HepG2 (cell line): ENCODE results near the gene DOCK9. TPM values are rescaled to one million over a fixed set of nuclear protein-coding genes. Genes with fewer than 3 reads are reported as not detected.

Experiments used
- CSRNP2 ChIP-seq: sonication (generic); formaldehyde crosslinking; conservative IDR thresholded peaks from 2 replicates; pipeline ENCODE4 v1.8.0; 2022; ENCODE audit warnings: low read depth, missing genetic modification reagents
- FIP1L1 ChIP-seq: fragments of 200-400 bp; formaldehyde crosslinking; IDR thresholded peaks from 2 replicates; pipeline ENCODE4 v1.6.1; 2018; ENCODE audit warnings: low read depth, mild to moderate bottlenecking, low read length, moderate library complexity, borderline replicate concordance; ENCODE audit not compliant: insufficient read depth
- HDAC6 ChIP-seq: fragments of 200-600 bp; sonication (generic); IDR thresholded peaks from 2 replicates; pipeline ENCODE4 v1.7.0; 2017; ENCODE audit warnings: mild to moderate bottlenecking, antibody characterized with exemption, low read length, low read depth
- NFYB ChIP-seq: sonication (generic); formaldehyde crosslinking; IDR thresholded peaks from 2 replicates; pipeline ENCODE4 v1.4.0; 2020; ENCODE audit warnings: missing genetic modification reagents
- NR2C2 ChIP-seq: sonication (generic); formaldehyde crosslinking; IDR thresholded peaks from 2 replicates; pipeline ENCODE4 v1.4.0; 2020; ENCODE audit warnings: missing genetic modification reagents, mild to moderate bottlenecking, moderate library complexity, borderline replicate concordance
- RAD21 ChIP-seq: fragments of 450-650 bp; formaldehyde crosslinking; IDR thresholded peaks from 2 replicates; pipeline ENCODE4 v1.5.0; 2020; ENCODE audit warnings: mild to moderate bottlenecking
- SRSF4 ChIP-seq: fragments of 200-400 bp; formaldehyde crosslinking; IDR thresholded peaks from one replicate; pipeline ENCODE4 v1.6.1; 2018; ENCODE audit warnings: mild to moderate bottlenecking, low read depth, low read length, moderate library complexity; ENCODE audit not compliant: poor library complexity, severe bottlenecking
- ZNF577 ChIP-seq: sonication (generic); formaldehyde crosslinking; IDR thresholded peaks from 2 replicates; pipeline ENCODE4 v1.4.0; 2020; ENCODE audit warnings: mild to moderate bottlenecking, low read depth, missing genetic modification reagents, borderline replicate concordance
- ZNF652 ChIP-seq: IDR thresholded peaks from 2 replicates; pipeline ENCODE4 v1.6.1; 2016; ENCODE audit warnings: low read depth, borderline replicate concordance
- polyA plus RNA-seq, 8 experiments: library from polyadenylated mRNA; depleted of rRNA in 3 of 8; stranded (reverse) in 7 of 8; unstranded in 1 of 8; fragments of >200 nt; fragmentation: Illumina TruSeq in 4 of 8; extraction: Trizol in 4 of 8; gene quantifications; 2 replicates each; pipeline versions ENCODE4 v1.2.1 to v1.2.3, GENCODE V29; 2011 to 2016; ENCODE audit warnings: low read depth in 4 of 8, missing spikeins in 1 of 8, mixed read lengths in 1 of 8; ENCODE audit not compliant: insufficient read depth in 1 of 8
- total RNA-seq, 5 experiments: library from RNA; depleted of rRNA; stranded (reverse); fragments of >200 nt; fragmentation: Illumina TruSeq; extraction: Trizol; gene quantifications; 2 replicates each; pipeline ENCODE4 v1.2.3, GENCODE V29; 2016; ENCODE audit warnings: low read depth in 1 of 5
- TF ChIP-seq, protein P1 (sequence below): sonication (generic); formaldehyde crosslinking; conservative IDR thresholded peaks from 2 replicates; pipeline ENCODE4 v1.4.0; 2020; ENCODE audit warnings: mild to moderate bottlenecking, missing genetic modification reagents, moderate library complexity

The DOCK9 gene
- total and polyA plus RNA-seq, 2 of the 13 experiments (the other 11 are each of a cell fraction or from before 2014, with no cell fraction given): 0.44 to 0.97 TPM

DNA sequence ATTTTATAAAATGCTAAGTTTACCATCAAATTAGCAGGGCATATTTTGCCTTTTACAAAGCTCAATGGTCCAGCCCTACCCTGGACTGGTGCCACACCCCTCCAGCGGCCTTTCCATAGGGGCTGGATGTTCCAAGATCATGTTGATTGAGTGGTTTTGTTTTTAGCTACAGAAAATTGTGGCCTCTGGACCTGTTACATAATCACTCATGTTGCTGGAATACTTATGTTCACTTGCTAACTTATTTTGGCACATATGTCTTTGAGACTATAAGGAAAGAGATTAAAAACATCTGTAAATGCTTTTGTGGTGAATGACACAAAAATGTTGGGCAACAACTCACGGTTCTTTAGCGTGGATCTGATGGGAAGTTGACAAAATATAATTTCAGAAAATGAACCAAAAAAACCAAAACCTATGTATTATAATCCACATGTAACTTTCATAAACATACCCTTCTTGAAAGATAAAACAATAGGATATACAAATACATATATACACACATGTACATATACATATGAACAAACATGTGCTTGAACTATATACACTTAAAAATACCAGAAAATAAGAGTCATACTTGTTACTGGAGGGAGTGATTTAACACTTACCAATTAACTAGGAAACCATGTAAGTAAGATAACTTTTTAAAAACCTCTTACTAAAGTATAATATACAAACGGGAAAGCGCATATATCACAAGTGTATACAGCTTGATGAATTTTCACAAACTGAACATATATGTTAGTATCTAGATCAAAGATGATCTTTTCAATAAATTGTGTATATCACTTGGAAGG is 178.8 kb downstream of the DOCK9 start (continued):
- TF ChIP-seq, protein P1, sequence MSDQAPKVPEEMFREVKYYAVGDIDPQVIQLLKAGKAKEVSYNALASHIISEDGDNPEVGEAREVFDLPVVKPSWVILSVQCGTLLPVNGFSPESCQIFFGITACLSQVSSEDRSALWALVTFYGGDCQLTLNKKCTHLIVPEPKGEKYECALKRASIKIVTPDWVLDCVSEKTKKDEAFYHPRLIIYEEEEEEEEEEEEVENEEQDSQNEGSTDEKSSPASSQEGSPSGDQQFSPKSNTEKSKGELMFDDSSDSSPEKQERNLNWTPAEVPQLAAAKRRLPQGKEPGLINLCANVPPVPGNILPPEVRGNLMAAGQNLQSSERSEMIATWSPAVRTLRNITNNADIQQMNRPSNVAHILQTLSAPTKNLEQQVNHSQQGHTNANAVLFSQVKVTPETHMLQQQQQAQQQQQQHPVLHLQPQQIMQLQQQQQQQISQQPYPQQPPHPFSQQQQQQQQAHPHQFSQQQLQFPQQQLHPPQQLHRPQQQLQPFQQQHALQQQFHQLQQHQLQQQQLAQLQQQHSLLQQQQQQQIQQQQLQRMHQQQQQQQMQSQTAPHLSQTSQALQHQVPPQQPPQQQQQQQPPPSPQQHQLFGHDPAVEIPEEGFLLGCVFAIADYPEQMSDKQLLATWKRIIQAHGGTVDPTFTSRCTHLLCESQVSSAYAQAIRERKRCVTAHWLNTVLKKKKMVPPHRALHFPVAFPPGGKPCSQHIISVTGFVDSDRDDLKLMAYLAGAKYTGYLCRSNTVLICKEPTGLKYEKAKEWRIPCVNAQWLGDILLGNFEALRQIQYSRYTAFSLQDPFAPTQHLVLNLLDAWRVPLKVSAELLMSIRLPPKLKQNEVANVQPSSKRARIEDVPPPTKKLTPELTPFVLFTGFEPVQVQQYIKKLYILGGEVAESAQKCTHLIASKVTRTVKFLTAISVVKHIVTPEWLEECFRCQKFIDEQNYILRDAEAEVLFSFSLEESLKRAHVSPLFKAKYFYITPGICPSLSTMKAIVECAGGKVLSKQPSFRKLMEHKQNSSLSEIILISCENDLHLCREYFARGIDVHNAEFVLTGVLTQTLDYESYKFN: no peak
- TF ChIP-seq ZNF652 (CRISPR knock-in tag) (no peak), FIP1L1 (no peak), SRSF4 (no peak), CSRNP2 (CRISPR knock-in tag) (no peak), NR2C2 (no peak), NFYB (CRISPR knock-in tag) (no peak), HDAC6 (no peak), ZNF577 (CRISPR knock-in tag) (no peak), RAD21 (CRISPR knock-in tag) (no peak)
- TF ChIP-seq, all 625 proteins: peak for 0
